HCT116 (cell line): ENCODE results near the gene MEGF6. TPM values are rescaled to one million over a fixed set of nuclear protein-coding genes. Genes with fewer than 3 reads are reported as not detected.

ENCODE experiments used
- ATF3 ChIP-seq: IDR thresholded peaks from 2 replicates; pipeline ENCODE4 v1.6.1; 2012
- CEBPB ChIP-seq: IDR thresholded peaks from 2 replicates; pipeline ENCODE4 v1.6.1; 2012; ENCODE audit warnings: low read depth
- EZH2 ChIP-seq: fragments of 200-600 bp; sonication (generic); IDR thresholded peaks from 2 replicates; pipeline ENCODE4 v1.6.1; 2017; ENCODE audit warnings: antibody characterized with exemption, mixed run types
- POLR2A ChIP-seq: IDR thresholded peaks from 2 replicates; pipeline ENCODE4 v1.7.0; 2011; ENCODE audit warnings: borderline replicate concordance; ENCODE audit not compliant: insufficient read depth, insufficient read length; ENCODE audit errors: extremely low read depth
- RAD21 ChIP-seq: IDR thresholded peaks from 2 replicates; pipeline ENCODE4 v1.6.1; 2012; ENCODE audit warnings: low read depth, mild to moderate bottlenecking
- SIN3A ChIP-seq: IDR thresholded peaks from 2 replicates; pipeline ENCODE4 v1.6.1; 2012; ENCODE audit warnings: low read depth
- SP1 ChIP-seq: IDR thresholded peaks from 2 replicates; pipeline ENCODE4 v1.6.1; 2012; ENCODE audit warnings: low read depth
- SRF ChIP-seq: IDR thresholded peaks from 2 replicates; pipeline ENCODE4 v1.6.1; 2012; ENCODE audit warnings: low read depth
- ZNF274 ChIP-seq: fragments of 200-500 bp; sonication (Bioruptor generic); IDR thresholded peaks from 2 replicates; pipeline ENCODE4 v1.6.1; 2014; ENCODE audit warnings: mild to moderate bottlenecking, low read depth, low read length, inconsistent platforms
- total RNA-seq: library from RNA; stranded (reverse); gene quantifications from one replicate; pipeline ENCODE4 v1.2.1, GENCODE V29; 2021; ENCODE audit not compliant: unreplicated experiment
- TF ChIP-seq, protein P1 (sequence below): IDR thresholded peaks from 2 replicates; pipeline ENCODE4 v1.6.1; 2012; ENCODE audit warnings: low read depth

Gene MEGF6
- total RNA-seq, 1 experiment from 2014 or later, result 47.6 TPM

DNA sequence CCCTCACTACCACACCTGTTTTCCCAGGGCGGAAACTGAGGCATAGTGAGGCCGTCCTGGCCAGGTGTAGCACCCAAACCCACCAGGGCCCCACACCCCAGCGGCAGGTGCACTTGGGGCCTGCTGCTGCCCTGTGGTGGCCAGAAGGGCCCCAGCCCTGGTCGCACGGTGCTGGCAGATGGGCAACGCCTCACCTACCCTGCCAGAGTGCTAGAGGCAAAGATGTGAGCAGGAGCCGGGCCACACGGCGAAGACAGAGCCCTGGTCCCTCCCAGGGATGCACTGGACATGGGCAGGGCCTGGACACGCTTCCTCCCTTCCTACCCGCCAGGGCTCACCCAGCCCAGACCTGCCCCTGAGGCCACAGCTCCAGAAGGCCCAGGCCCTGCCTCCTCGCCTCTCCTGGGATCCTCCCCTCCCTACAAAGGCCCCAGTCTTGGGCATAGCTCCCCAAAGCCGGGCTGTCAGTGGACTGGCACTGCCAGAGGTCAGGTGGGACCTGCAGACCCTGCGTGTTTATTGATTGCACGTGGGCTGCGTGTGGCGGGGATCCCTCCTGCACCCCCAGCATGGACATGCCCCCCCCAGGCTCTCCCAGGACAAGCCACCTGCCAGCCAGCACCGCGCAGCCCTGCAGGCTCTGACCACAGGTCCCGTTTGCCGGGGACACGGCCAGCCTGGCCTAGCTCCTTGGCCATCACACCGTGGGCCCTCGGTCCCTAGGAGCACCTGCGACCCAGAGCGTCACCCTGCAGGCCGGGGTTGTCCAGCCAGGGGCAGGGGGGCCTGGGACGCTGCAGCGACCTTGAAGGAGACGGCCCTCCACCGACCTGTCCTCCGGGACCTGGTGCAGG, 44.1 kb downstream of the MEGF6 start (continued):
- TF ChIP-seq, protein P1, sequence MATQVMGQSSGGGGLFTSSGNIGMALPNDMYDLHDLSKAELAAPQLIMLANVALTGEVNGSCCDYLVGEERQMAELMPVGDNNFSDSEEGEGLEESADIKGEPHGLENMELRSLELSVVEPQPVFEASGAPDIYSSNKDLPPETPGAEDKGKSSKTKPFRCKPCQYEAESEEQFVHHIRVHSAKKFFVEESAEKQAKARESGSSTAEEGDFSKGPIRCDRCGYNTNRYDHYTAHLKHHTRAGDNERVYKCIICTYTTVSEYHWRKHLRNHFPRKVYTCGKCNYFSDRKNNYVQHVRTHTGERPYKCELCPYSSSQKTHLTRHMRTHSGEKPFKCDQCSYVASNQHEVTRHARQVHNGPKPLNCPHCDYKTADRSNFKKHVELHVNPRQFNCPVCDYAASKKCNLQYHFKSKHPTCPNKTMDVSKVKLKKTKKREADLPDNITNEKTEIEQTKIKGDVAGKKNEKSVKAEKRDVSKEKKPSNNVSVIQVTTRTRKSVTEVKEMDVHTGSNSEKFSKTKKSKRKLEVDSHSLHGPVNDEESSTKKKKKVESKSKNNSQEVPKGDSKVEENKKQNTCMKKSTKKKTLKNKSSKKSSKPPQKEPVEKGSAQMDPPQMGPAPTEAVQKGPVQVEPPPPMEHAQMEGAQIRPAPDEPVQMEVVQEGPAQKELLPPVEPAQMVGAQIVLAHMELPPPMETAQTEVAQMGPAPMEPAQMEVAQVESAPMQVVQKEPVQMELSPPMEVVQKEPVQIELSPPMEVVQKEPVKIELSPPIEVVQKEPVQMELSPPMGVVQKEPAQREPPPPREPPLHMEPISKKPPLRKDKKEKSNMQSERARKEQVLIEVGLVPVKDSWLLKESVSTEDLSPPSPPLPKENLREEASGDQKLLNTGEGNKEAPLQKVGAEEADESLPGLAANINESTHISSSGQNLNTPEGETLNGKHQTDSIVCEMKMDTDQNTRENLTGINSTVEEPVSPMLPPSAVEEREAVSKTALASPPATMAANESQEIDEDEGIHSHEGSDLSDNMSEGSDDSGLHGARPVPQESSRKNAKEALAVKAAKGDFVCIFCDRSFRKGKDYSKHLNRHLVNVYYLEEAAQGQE, result no peak
- TF ChIP-seq ZNF274, result no peak
- TF ChIP-seq CEBPB, result no peak
- no peak for TF ChIP-seq RAD21
- TF ChIP-seq SRF, result no peak
- TF ChIP-seq POLR2A, result no peak
- TF ChIP-seq EZH2, result no peak
- no peak for TF ChIP-seq SIN3A
- no peak for TF ChIP-seq SP1
- no peak for TF ChIP-seq ATF3
